Endothelial cell (in vitro differentiated cells): Measurements from ENCODE around the gene SEC23B. TPM values are rescaled to one million over a fixed set of nuclear protein-coding genes. Genes with fewer than 3 reads are reported as not detected.
"Not testable (repeated sequence)": the region's sequence is repeated elsewhere in the genome, so short reads cannot be mapped to it uniquely, and the experiment has no call there.

ENCODE experiments used
- DNase-seq: peaks from one replicate; pipeline ENCODE4 v3.0.0; 2021; ENCODE audit warnings: low spot score
- H3K27ac Mint-ChIP-seq: one replicate; pipeline ENCODE4 v1.8.0; 2021; ENCODE audit warnings: mixed read lengths, inconsistent platforms; ENCODE audit not compliant: unreplicated experiment
- H3K27me3 Mint-ChIP-seq: one replicate; pipeline ENCODE4 v1.8.0; 2021; ENCODE audit warnings: mild to moderate bottlenecking, moderate library complexity, mixed read lengths, inconsistent platforms; ENCODE audit not compliant: unreplicated experiment
- H3K36me3 Mint-ChIP-seq: one replicate; pipeline ENCODE4 v1.8.0; 2021; ENCODE audit warnings: mild to moderate bottlenecking, low read depth, mixed read lengths, inconsistent platforms; ENCODE audit not compliant: unreplicated experiment
- H3K4me1 Mint-ChIP-seq: one replicate; pipeline ENCODE4 v1.8.0; 2021; ENCODE audit warnings: mild to moderate bottlenecking, mixed read lengths, inconsistent platforms; ENCODE audit not compliant: unreplicated experiment
- H3K4me3 Mint-ChIP-seq: one replicate; pipeline ENCODE4 v1.8.0; 2021; ENCODE audit warnings: mild to moderate bottlenecking, mixed read lengths, inconsistent platforms; ENCODE audit not compliant: unreplicated experiment
- H3K9me3 Mint-ChIP-seq: one replicate; pipeline ENCODE4 v1.8.0; 2021; ENCODE audit warnings: mixed read lengths, inconsistent platforms; ENCODE audit not compliant: unreplicated experiment
- total RNA-seq: library from RNA; stranded (reverse); fragmentation: NEBNext Ultra II Directional; extraction: Animal tissue kit (Norgen Biotek cat#: 25700); gene quantifications from one replicate; pipeline ENCODE4 v1.2.1, GENCODE V29; 2021; ENCODE audit not compliant: unreplicated experiment
- TF ChIP-seq, protein P1 (sequence below): fragments of 200-600 bp; sonication (generic); IDR thresholded peaks from one replicate; pipeline ENCODE4 v1.5.0; 2021; ENCODE audit warnings: antibody characterized with exemption; ENCODE audit not compliant: unreplicated experiment

SEC23B gene
- total RNA-seq, 1 donor from 2014 or later: 33.7 TPM

DNA sequence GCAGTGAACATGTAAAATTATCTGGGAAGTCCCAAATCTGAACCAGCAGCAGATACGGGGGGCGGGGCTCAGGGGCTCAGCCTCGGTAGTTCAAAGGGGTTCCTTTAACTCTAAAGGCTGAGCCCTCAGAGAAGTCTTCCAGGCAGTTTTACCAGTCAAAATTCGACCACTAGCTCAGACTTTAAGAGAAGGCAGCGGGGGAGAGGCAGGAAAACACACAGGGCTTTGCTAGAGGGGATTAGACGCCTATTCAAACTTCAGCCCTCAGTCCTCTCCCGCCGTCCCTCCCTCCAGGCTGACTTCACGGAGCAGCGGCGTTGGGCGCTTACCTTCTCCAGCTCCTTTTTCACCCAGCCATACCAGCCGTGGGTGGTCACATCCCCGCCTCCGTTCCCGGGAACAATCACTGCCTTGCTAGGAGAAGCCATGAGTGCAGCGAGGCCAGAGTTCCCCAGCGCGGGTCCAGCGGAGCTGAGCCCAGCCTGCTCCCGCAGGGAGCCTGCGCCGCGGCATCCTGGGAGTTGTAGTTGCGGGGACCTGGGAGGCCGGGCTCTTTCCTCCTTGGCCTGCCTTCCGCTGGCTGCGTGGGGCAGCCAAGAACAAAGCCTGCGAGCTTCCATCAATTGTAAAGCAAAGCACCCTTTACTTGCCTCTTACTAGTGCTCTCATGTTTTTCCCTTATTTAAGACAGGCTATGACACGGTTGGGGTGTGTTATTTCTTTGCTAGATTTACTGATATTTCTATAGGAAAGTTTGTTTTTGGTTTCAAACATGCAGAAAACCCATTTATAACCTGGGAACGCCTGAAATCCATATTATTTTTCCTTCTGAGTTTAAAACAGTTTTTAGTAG, 10.8 kb upstream of the SEC23B start, which contains the start of gene RBBP9:
TSS of gene RBBP9 (minus strand) at position 486 of the 853 bp plus-strand sequence. CDS start at position 428, 58 bp downstream.
- H3K4me3 Mint-ChIP-seq: peak within 1 kb of the TSS; percentile 98
- H3K27me3 Mint-ChIP-seq: no peaks in the 10 kb centered on the region
- peak; percentile 86 for DNase-seq
- no peaks in the 10 kb centered on the region for H3K4me1 Mint-ChIP-seq
- TF ChIP-seq, protein P1, sequence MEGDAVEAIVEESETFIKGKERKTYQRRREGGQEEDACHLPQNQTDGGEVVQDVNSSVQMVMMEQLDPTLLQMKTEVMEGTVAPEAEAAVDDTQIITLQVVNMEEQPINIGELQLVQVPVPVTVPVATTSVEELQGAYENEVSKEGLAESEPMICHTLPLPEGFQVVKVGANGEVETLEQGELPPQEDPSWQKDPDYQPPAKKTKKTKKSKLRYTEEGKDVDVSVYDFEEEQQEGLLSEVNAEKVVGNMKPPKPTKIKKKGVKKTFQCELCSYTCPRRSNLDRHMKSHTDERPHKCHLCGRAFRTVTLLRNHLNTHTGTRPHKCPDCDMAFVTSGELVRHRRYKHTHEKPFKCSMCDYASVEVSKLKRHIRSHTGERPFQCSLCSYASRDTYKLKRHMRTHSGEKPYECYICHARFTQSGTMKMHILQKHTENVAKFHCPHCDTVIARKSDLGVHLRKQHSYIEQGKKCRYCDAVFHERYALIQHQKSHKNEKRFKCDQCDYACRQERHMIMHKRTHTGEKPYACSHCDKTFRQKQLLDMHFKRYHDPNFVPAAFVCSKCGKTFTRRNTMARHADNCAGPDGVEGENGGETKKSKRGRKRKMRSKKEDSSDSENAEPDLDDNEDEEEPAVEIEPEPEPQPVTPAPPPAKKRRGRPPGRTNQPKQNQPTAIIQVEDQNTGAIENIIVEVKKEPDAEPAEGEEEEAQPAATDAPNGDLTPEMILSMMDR: no peak
- no peaks in the 10 kb centered on the region for H3K9me3 Mint-ChIP-seq
- peaks cover 8% of the 10 kb centered on the region for H3K36me3 Mint-ChIP-seq
- H3K27ac Mint-ChIP-seq: peak within 1 kb of the TSS; percentile 64

DNA sequence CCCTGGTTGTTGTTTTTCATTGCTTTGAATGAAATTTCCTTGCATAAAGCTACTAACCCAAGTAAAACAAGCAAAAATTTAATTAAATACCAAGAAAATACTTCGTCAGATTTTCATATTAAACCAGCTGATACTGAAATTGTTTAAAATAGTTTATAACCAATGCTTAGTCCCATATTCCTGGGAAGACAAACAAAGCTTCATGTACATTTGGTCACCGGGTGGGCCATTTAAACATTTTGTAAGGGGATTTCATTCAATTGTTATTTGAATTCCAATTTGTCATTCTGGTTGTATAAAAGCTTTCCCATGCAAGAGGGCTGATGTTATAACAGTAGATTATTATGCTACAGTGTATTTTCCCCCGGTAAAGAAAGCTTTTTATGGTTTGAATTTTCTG, 10.1 kb upstream of the SEC23B start:
- Mint-ChIP-seq H3K36me3 (peaks cover 8% of the 10 kb centered on the region), H3K9me3 (no peaks in the 10 kb centered on the region), H3K27me3 (no peaks in the 10 kb centered on the region), H3K27ac (peak overlapping the region; percentile 64), H3K4me3 (peak overlapping the region; percentile 98), H3K4me1 (no peaks in the 10 kb centered on the region)
- no peak for DNase-seq
- TF ChIP-seq, protein P1: no peak

DNA sequence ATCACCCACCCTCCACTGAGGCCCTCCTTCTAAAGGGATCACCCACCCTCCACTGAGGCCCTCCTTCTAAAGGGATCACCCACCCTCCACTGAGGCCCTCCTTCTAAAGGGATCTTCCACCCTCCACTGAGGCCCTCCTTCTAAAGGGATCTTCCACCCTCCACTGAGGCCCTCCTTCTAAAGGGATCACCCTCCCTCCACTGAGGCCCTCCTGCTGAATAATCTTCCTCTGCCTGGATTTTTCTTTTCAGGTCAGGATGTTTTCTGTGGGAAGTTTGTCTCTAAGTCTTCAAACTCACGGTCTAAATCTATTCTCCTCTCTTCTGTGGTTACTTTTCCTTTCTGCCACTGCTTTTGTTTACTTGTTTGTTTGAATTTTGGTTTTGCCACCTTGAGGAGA, 6.1 kb upstream of the SEC23B start:
- H3K4me3 Mint-ChIP-seq, H3K27ac Mint-ChIP-seq, H3K4me1 Mint-ChIP-seq, H3K9me3 Mint-ChIP-seq, H3K36me3 Mint-ChIP-seq, DNase-seq, H3K27me3 Mint-ChIP-seq: not testable (repeated sequence)

DNA sequence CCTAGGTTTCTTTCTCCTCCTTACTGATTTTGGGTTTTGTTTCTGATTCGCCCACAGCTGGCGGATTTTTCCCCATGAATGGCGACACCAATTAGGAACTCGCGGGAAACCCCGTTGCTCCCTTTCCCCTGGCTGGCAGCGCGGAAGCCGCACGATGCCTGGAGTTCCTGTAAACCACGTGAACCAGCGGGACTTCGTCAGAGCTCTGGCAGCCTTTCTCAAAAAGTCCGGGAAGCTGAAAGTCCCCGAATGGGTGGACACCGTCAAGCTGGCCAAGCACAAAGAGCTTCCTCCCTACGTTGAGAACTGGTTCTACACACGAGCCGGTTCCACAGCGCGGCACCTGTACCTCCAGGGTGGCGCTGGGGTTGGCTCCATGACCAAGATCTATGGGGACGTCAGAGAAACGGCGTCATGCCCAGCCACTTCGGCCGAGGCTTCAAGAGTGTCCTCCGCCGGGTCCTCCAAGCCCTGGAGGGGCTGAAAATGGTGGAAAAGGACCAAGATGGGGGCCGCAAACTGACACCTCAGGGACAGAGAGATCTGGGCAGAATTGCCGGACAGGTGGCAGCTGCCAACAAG, 3.2 kb upstream of the SEC23B start:
- Mint-ChIP-seq H3K36me3 (no peaks in the 10 kb centered on the region), H3K27ac (no peak overlapping the region), H3K9me3 (no peaks in the 10 kb centered on the region), H3K27me3 (peaks cover 2% of the 10 kb centered on the region), H3K4me1 (peaks cover 14% of the 10 kb centered on the region), H3K4me3 (no peak overlapping the region)
- TF ChIP-seq, protein P1: no peak
- DNase-seq: no peak

DNA sequence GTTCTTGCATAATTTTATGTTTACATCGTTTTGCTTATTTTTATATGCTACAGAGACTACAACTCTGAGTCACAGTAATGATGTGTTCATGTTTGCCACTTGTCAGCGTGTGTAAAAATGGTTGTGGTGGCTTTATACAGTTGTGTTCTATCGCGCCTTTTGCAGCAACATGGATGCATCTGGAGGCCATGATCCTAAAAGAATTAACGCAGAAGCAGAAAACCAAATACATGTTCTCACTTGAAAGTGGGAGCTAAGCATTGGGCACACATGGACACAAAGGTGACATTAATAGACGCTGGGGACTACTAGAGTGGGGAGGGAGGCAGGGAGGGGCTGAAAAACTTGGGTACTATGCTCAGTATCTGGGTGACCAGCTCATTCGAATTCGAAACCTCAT, 996 bp upstream of the SEC23B start:
- Mint-ChIP-seq H3K27ac (peak overlapping the region; percentile 100), H3K27me3 (peaks cover 2% of the 10 kb centered on the region), H3K9me3 (no peaks in the 10 kb centered on the region), H3K36me3 (peaks cover 8% of the 10 kb centered on the region), H3K4me3 (peak overlapping the region; percentile 100), H3K4me1 (peaks cover 14% of the 10 kb centered on the region)
- TF ChIP-seq, protein P1: no peak
- DNase-seq: no peak
